Right cardiac atrium (tissue), 5 donors: ENCODE results near the gene NDE1. TPM values are rescaled to one million over a fixed set of nuclear protein-coding genes. Genes with fewer than 3 reads are reported as not detected.

Source experiments
- ATAC-seq, 2 donors: fragments of 200-7000 bp; cut with Tn5 transposase; one replicate each; pipeline versions ENCODE4 v1.8.0 to v1.9.1; 2020; ENCODE audit warnings: moderate library complexity in 2 of 2, mild to moderate bottlenecking in 1 of 2
- DNase-seq, 3 donors: peaks; one replicate each; pipeline ENCODE4 v3.0.0-alpha.2; 2020
- H3K27ac ChIP-seq: one replicate; pipeline ENCODE4 v1.5.1; 2013; ENCODE audit warnings: mild to moderate bottlenecking, low read length, control low read depth, moderate library complexity
- H3K27me3 ChIP-seq: one replicate; pipeline ENCODE4 v1.6.1; 2013; ENCODE audit not compliant: control insufficient read depth, insufficient read depth
- H3K4me1 ChIP-seq: one replicate; pipeline ENCODE4 v1.6.1; 2013; ENCODE audit warnings: low read length; ENCODE audit not compliant: control insufficient read depth, insufficient read depth
- H3K4me3 ChIP-seq: one replicate; pipeline ENCODE4 v1.5.1; 2013; ENCODE audit warnings: low read length, control low read depth
- H3K9me3 ChIP-seq: one replicate; pipeline ENCODE4 v1.6.1; 2013; ENCODE audit warnings: low read length; ENCODE audit not compliant: control insufficient read depth
- WGBS: extraction: QIAGEN DNeasy Blood & Tissue Kit; methylation state at CpG from one replicate; pipeline ENCODE4 v1.1.7; 2013; 5-methylcytosine and 5-hydroxymethylcytosine counted together
- intact Hi-C, 4 donors: fragments of 100-400 bp; cut with DNase I; formaldehyde crosslinking; loops; one replicate each; pipeline versions ENCODE4 v1.11.0 to v1.14.0; 2022 to 2023
- polyA plus RNA-seq: library from polyadenylated mRNA; stranded (reverse); fragments of 200-250 nt; gene quantifications from one replicate; pipeline ENCODE4 v1.2.3, GENCODE V29; 2013
- total RNA-seq, 4 donors: library from RNA; stranded (reverse); fragmentation: NEBNext Ultra II Directional; extraction: Animal tissue kit (Norgen Biotek cat#: 25700); gene quantifications; one replicate each; pipeline ENCODE4 v1.2.1, GENCODE V29; 2021
- donor health status: healthy with polysubstance abuse.
- donor health status: DM: no; HTN: yes; CAD: no.
- donor health status: DM: no; HTN: no; CAD: no.
- donor health status: DM: no; HTN: yes; CAD: no; lungs with severe emphysema.
- donor health status: DM: yes; HTN: yes; CAD: no.

Gene NDE1
- total and polyA plus RNA-seq, 5 donors = 8.6 to 23.9 (median 16.5) TPM

DNA sequence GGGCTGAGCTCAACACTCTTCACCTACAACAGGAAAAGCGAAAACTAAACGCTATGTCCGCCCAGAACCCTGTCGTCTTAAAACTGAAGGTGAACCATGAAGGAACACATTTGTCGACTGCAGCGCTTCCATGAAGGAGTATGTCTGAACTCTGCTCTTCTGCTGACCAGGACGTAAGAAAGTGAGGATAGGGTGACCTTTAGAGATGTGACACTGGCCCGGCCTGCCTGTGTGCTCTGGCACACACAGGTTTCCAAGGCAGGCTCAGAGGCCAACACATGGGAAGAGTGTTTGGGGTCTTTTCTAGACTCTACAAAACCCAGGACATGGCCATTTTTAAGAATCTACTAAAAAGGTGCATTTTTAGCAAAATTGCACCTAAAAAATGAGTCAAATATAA lies 28.2 kb upstream of the NDE1 start:
- intact Hi-C loops = no loop called here
- DNase-seq = no peak
- Histone ChIP-seq H3K27ac (peak overlapping the region; percentile 72), H3K9me3 (no peaks in the 10 kb centered on the region), H3K4me1 (peaks cover 2% of the 10 kb centered on the region), H3K4me3 (no peak overlapping the region), H3K27me3 (no peaks in the 10 kb centered on the region)
- ATAC-seq = peak; percentile 52 to 53
- WGBS = 79% methylated on average over 8 of the region's 8 CpGs

DNA sequence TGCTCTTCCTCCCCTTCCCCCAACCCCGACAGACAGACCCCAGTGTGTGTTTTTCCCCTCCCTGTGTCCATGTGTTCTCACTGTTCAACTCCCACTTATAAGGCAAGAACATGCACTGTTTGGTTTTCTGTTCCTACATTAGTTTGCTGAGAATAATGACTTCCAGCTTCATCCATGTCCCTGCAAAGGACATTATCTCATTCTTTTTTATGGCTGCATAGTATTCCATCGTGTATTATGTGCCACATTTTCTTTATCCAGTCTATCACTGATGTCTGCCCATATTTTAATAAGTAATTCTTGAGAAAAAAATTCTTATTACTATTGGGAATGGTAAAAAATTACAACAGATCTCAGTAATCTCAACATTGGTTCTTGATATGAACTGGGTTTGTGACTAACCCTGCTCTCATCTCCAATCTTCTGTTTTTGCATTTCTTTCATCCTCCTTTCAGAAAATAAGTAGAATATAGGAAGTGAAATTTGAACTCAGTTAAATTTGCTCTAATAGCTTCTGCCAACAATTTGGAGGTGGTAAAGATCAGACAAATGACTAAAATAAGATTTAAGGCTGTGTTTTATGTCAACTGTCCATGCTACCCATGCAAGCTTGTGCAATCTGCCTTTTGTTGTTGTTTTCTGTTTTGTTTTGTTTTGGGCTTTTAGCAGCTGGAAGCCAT lies 18.2 kb upstream of the NDE1 start:
- Histone ChIP-seq H3K27ac (no peak overlapping the region), H3K4me3 (no peak overlapping the region), H3K4me1 (no peaks in the 10 kb centered on the region), H3K27me3 (no peaks in the 10 kb centered on the region), H3K9me3 (no peaks in the 10 kb centered on the region)
- no peak for DNase-seq
- ATAC-seq = no peak
- 98% methylated on average over 2 of the region's 2 CpGs for WGBS
- intact Hi-C loops = loop anchor here in 1 of 4 donors (5.0 kb wide), 1 partner anchor 70 kb away; no protein-coding TSS in a partner anchor

DNA sequence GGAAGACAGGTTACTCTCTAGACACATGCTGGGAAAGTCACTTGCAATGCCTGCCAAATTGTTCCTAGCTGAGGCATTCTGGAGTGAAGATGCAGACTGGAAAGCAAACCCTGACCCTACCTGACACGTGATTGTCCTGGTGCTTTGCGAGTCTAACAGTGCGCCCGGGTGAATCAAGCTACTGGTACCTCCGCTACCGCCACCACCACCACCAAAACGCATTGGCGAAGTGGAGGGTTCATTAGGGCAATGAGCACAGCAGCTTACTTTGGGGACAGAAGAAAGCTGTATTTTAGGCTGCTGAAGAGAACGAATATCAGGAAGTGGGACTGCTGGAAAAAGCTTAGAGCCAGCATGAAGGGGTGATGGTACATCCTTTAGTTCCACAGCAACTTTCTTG lies 14.1 kb upstream of the NDE1 start:
- Histone ChIP-seq H3K4me1 (no peaks in the 10 kb centered on the region), H3K9me3 (no peaks in the 10 kb centered on the region), H3K4me3 (no peak overlapping the region), H3K27ac (no peak overlapping the region), H3K27me3 (no peaks in the 10 kb centered on the region)
- DNase-seq (no peak), ATAC-seq (no peak)
- 93% methylated on average over 9 of the region's 9 CpGs for WGBS
- intact Hi-C loops = no loop called here

DNA sequence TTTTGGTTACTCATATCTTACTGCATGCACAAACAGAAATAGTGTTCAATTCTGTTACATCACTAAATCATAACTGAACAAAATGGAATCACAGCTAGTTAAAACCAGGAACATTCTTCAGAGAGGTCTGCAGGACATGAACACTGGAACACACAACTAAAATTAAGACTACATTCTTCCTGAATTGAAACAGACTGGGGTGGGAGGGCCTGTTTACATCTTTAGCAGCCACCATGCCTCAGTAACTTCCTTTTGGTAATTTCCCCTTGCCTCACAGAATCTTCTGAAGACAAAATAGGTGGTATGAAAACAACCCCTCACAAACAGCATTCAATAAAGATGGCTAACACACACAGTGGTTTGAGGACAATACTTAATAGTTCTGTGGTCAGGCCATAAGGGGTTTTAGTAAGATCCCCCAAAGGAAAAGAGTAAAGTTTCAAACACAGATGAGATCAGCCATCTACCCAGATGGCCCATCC lies 13.6 kb upstream of the NDE1 start:
- intact Hi-C loops = no loop called here
- Histone ChIP-seq H3K4me1 (no peaks in the 10 kb centered on the region), H3K27me3 (no peaks in the 10 kb centered on the region), H3K9me3 (no peaks in the 10 kb centered on the region), H3K4me3 (no peak overlapping the region), H3K27ac (no peak overlapping the region)
- DNase-seq (no peak), ATAC-seq (no peak)

DNA sequence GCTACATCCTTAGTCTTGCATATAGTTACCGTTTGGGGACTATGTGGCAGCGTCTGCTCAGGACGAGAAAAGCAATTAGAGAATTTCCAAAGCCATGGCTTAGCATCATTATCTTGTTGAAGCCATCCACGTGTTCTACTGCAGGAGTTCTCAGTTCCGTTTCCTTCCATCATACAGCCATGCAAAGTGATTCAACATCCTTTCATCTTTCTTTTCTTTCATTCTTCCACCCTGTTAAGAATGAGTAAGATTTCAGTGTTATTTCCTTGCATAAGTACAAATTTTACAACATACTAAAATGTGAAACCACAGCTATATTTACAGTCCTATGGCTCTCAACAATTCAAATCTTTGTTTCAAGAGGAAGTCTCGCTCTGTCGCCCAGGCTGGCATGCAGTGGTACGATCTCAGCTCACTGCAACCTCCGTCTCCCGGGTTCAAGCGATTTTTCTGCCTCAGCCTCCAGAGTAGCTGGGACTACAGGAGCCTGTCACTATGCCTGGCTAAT lies 10.9 kb upstream of the NDE1 start:
- DNase-seq (no peak), ATAC-seq (no peak)
- Histone ChIP-seq H3K4me1 (peaks cover 4% of the 10 kb centered on the region), H3K4me3 (no peak overlapping the region), H3K27ac (no peak overlapping the region), H3K27me3 (no peaks in the 10 kb centered on the region), H3K9me3 (no peaks in the 10 kb centered on the region)
- intact Hi-C loops = no loop called here
- 80% methylated on average over 11 of the region's 11 CpGs for WGBS

DNA sequence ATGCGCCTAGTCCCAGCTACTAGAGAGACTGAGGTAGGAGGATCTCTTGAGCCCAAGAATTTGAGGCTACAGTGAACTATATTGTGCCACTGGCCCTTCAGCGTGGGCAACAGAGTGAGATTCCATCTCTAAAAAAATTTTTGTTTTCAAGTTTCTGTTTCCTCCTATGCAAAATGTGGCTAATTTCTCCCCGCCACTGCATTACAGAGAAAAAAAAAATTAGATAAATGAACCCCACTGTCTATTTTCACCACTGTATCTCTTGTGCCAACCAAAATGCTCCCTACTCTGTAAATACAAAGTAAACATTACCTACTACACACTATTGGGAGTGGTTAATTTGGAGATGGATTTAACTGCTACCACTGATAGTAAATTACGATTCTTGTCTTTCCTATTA lies 9.1 kb upstream of the NDE1 start:
- peaks cover 4% of the 10 kb centered on the region for H3K4me1 ChIP-seq
- 79% methylated on average over 4 of the region's 4 CpGs for WGBS
- no peak overlapping the region for H3K27ac ChIP-seq
- no peak overlapping the region for H3K4me3 ChIP-seq
- no peak for DNase-seq
- intact Hi-C loops = no loop called here
- ATAC-seq = no peak
- no peaks in the 10 kb centered on the region for H3K27me3 ChIP-seq
- H3K9me3 ChIP-seq = no peaks in the 10 kb centered on the region

DNA sequence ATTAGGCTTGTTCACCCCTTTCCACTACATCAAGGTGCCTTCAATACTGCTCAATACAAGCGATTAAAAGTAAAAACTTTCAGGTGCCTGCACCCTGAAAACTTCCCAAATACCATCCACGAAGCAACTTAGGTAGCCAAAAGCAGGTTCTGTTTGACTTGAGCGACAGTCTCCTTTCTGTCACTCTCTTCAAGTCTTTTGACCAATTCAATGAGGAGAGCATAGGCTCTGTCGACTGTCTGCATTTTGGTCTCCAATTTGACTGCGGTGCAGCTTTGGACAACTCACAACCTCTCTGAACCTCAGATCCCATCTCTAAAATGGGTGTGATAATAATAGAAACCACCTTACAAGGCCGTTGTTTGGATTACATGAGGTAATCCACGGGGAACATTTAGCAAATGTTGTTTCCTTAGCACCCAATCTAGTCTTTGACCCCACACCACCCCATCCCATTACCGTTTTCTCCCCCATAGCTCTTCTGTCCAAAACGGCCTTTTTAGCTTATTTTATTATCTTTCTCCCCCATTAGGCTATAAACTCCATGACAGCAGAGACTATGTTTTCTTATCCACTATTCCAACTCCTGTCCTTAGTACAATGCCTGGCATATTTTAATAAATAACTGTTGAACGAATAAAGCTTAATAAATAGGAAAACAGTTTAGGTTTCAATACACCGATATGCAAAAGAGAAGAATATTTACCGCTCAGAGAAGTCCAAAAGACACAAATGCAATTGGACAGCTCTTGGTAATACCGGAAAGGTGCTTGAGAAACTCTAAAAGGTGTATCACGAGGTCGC lies 8.1 kb upstream of the NDE1 start:
- WGBS = 24% methylated on average over 15 of the region's 15 CpGs
- Histone ChIP-seq H3K4me3 (peak overlapping the region; percentile 86), H3K27me3 (no peaks in the 10 kb centered on the region), H3K9me3 (no peaks in the 10 kb centered on the region), H3K27ac (peak overlapping the region; percentile 93), H3K4me1 (peaks cover 4% of the 10 kb centered on the region)
- ATAC-seq (no peak), DNase-seq (no peak)
- intact Hi-C loops = no loop called here

DNA sequence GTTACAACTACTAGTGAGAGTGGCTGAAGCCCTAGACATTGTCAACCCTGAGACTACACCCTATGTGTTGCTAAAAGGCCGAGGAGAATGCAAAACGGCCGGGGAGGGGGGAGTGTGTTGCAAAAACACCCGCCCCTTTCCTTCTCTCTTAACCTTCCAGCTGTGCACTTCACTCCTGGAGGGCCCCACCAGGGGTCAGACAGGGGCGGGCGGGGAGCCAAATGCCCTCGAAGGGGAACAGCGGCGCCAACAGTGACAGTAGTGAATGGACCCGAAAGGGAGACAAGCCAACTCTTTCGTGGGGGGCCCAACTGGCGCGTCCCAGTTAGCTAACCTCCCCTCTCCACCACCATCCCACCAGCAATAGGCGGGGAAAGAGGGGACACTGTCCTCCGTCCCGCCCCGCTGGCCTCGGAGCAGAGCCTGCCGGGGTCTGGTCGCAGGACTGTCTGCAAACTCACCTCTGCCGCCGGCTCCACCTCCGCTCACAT lies 7.4 kb upstream of the NDE1 start:
- ATAC-seq (peak; percentile 61 to 76), DNase-seq (peak; percentile 61 to 90 (median 86))
- no peaks in the 10 kb centered on the region for H3K27me3 ChIP-seq
- intact Hi-C loops = no loop called here
- H3K4me1 ChIP-seq = peaks cover 4% of the 10 kb centered on the region
- H3K9me3 ChIP-seq = no peaks in the 10 kb centered on the region
- WGBS = 0% methylated on average over 23 of the region's 23 CpGs
- H3K4me3 ChIP-seq = peak overlapping the region; percentile 86
- peak overlapping the region; percentile 93 for H3K27ac ChIP-seq

DNA sequence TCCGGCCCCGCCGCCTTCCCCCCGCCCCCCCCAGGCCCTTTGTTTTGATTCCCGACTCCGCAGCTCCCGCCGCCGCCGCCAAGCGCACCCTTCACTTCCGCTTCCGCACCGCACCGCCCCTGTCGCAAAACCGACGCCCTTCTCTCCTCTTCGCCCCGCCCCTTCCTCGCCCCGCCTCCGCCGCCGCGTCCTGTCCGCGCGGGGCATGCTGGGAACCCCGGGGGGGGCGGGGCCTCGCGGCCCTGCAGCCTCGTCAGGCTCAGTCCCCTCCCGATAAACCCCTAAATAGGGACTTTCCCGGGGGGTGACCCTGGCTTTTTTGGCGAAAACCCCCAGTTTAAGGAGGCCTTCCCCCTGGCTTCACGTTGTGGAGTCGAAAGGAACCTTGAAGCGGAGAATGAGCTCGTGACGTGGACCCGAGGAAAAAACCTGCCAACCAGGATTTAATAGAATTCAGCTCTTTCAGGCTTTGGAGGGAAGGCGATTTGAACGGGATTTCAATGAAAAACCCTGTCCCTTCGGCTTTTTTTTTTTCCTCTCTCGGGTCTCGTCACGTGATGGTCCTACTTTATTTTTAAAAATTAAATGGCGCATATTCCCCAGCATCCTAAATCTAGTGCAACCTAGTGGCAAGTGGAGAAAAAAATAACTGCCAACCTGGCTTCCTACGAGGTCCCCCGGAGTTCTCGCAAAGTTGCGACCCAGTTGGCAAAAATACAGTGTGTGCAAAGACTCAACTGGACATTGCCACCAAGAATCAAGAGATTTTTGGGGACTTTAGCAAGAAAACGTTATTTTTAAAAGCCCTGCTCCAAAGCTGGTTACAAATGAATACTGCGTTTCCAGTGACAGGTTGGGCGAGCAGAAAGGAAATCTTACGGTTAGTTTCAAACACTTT lies 6.7 kb upstream of the NDE1 start, which contains the start of gene MARF1:
TSS of gene MARF1 (minus strand) at position 107 of the 898 bp plus-strand sequence. CDS start 3,921 bp downstream, outside the sequence.
- H3K27me3 ChIP-seq = no peaks in the 10 kb centered on the region
- peak within 1 kb of the TSS; percentile 86 for H3K4me3 ChIP-seq
- under 1% methylated on average over 58 of the region's 58 CpGs for WGBS
- peak within 1 kb of the TSS; percentile 100 for H3K27ac ChIP-seq
- ATAC-seq (peak; percentile 98 to 99), DNase-seq (peak; percentile 99 to 100 (median 100))
- intact Hi-C loops = no loop called here
- H3K9me3 ChIP-seq = no peaks in the 10 kb centered on the region
- peaks cover 4% of the 10 kb centered on the region for H3K4me1 ChIP-seq

DNA sequence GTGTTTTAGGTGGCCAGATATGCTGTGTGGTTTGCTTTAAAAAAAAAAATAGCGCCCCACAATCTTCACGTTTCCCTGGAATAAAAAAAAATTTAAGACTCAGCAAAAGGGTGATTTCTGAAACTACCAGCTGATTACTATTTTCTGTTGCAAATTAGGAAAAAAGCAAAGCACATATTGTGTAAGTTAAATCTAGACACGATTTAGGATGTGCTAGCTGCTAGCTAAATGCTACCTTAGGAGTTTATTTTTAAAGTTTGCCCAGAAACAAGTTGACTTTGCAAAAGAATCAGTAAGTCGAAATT lies 6.1 kb upstream of the NDE1 start:
- WGBS = 31% methylated on average over 4 of the region's 4 CpGs
- H3K4me1 ChIP-seq = peaks cover 4% of the 10 kb centered on the region
- no peaks in the 10 kb centered on the region for H3K27me3 ChIP-seq
- ATAC-seq = no peak
- no peaks in the 10 kb centered on the region for H3K9me3 ChIP-seq
- DNase-seq = no peak
- intact Hi-C loops = no loop called here
- H3K27ac ChIP-seq = peak overlapping the region; percentile 100
- peak overlapping the region; percentile 86 for H3K4me3 ChIP-seq
